KMS-11 (cell line): ENCODE data around the gene PPP1R13B.

Source experiments
- H2AFZ ChIP-seq: fragments of 200-600 bp; sonication (generic); 2 replicates; pipeline ENCODE4 v1.6.1; 2016; ENCODE audit warnings: antibody characterized with exemption, mixed run types, low read depth
- H3K27ac ChIP-seq: fragments of 200-600 bp; sonication (generic); 2 replicates; pipeline ENCODE4 v1.6.1; 2016; ENCODE audit warnings: mild to moderate bottlenecking, mixed run types
- H3K27me3 ChIP-seq: fragments of 200-600 bp; sonication (generic); 2 replicates; pipeline ENCODE4 v1.6.1; 2017; ENCODE audit warnings: mild to moderate bottlenecking, low read depth, mixed run types, moderate library complexity; ENCODE audit not compliant: insufficient read depth
- H3K36me3 ChIP-seq: fragments of 200-600 bp; sonication (generic); 2 replicates; pipeline ENCODE4 v1.6.1; 2017; ENCODE audit warnings: mild to moderate bottlenecking, mixed run types; ENCODE audit not compliant: insufficient read depth
- H3K4me1 ChIP-seq: fragments of 200-600 bp; sonication (generic); 2 replicates; pipeline ENCODE4 v1.6.1; 2016; ENCODE audit warnings: mild to moderate bottlenecking, low read depth, mixed run types; ENCODE audit not compliant: poor library complexity, severe bottlenecking
- H3K4me2 ChIP-seq: fragments of 200-600 bp; sonication (generic); 2 replicates; pipeline ENCODE4 v1.7.0; 2016; ENCODE audit warnings: mild to moderate bottlenecking, mixed run types
- H3K4me3 ChIP-seq: fragments of 200-600 bp; sonication (generic); IDR thresholded peaks from 2 replicates; pipeline ENCODE4 v1.6.1; 2017; ENCODE audit warnings: low read depth, low read length, mixed read lengths; ENCODE audit not compliant: insufficient read depth
- H3K79me2 ChIP-seq: fragments of 200-600 bp; sonication (generic); 2 replicates; pipeline ENCODE4 v1.6.1; 2016; ENCODE audit warnings: low read depth, mixed run types; ENCODE audit not compliant: insufficient read depth
- H3K9ac ChIP-seq: fragments of 200-600 bp; sonication (generic); 2 replicates; pipeline ENCODE4 v1.6.1; 2016; ENCODE audit warnings: mild to moderate bottlenecking, mixed run types
- H4K20me1 ChIP-seq: fragments of 200-600 bp; sonication (generic); 2 replicates; pipeline ENCODE4 v1.6.1; 2016; ENCODE audit warnings: mild to moderate bottlenecking, mixed run types; ENCODE audit not compliant: insufficient read depth
- TF ChIP-seq, protein P1 (sequence below): fragments of 200-600 bp; sonication (generic); conservative IDR thresholded peaks from 2 replicates; pipeline ENCODE4 v1.6.1; 2017; ENCODE audit warnings: low read depth, mild to moderate bottlenecking, antibody characterized with exemption, low read length, moderate library complexity, mixed read lengths

Gene PPP1R13B

DNA sequence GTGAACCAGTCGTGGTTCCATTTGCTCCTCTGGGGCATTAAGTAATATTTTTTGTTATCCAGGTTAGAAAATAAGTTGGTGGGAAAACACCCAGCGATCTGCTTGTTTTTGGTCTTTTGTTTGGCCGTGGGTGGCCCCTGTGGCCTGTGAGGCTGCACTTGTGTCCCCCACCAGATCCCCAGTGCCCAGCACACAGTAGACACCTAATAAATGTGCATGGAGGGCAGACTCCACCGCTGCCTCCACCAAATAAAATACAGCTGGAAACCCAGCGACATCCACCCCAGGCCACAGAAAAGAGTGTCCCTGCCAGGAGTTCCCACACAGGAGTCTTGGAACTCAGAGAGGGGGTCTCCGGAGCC is 8.3 kb upstream of the PPP1R13B start:
- Histone ChIP-seq H4K20me1 (no peaks in the 10 kb centered on the region), H3K4me2 (no peak overlapping the region), H3K36me3 (no peaks in the 10 kb centered on the region), H3K4me3 (no peak overlapping the region), H3K9ac (no peak overlapping the region), H3K79me2 (no peaks in the 10 kb centered on the region), H3K27me3 (no peaks in the 10 kb centered on the region), H3K27ac (no peak overlapping the region), H3K4me1 (no peaks in the 10 kb centered on the region), H2AFZ (no peak overlapping the region)
- TF ChIP-seq, protein P1, sequence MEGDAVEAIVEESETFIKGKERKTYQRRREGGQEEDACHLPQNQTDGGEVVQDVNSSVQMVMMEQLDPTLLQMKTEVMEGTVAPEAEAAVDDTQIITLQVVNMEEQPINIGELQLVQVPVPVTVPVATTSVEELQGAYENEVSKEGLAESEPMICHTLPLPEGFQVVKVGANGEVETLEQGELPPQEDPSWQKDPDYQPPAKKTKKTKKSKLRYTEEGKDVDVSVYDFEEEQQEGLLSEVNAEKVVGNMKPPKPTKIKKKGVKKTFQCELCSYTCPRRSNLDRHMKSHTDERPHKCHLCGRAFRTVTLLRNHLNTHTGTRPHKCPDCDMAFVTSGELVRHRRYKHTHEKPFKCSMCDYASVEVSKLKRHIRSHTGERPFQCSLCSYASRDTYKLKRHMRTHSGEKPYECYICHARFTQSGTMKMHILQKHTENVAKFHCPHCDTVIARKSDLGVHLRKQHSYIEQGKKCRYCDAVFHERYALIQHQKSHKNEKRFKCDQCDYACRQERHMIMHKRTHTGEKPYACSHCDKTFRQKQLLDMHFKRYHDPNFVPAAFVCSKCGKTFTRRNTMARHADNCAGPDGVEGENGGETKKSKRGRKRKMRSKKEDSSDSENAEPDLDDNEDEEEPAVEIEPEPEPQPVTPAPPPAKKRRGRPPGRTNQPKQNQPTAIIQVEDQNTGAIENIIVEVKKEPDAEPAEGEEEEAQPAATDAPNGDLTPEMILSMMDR: no peak

DNA sequence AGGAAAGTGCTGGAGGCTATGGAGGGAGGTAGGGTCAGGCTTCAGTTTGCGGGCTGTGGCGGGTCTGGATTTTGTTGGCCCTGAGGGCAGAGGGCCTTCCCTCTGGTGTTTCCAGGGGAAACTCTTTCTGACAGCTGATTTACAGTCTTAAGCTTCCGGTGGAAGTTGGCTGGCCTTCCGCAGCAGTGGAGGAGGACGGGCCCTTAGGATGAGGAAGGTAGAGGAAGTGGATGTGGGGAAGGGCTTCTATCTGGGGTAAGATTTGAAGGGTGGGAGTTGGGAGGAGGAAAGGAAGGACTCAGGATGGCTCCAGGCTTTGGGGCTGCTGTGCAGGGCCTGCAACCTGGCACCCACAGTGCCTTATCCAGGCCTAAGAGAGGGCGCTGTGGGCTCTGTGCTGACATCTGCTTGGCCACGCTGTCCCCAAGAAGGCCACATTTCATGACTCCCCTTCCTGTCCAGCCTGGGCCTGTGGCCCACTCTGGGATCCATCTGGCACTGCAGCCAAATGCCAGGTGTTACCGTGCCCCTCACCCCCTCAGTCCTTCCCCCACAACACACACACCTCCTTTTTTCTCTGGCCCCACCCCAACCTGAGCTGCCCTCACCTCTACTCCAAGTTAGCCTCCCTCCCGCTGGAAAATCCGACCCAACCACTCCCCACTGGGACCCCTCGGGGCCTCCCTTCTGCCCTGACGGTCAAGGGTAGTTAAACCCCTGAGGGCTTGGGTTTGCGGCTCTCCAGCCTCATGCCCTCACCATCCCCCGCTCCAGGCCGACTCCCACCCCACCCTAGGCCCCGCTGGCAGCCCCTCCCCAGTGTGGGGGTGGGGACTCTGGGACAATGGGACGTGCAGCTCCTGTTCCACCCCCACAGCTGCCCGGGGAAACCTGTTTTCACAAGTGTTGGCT is 7.7 kb upstream of the PPP1R13B start:
- Histone ChIP-seq H3K27me3 (no peaks in the 10 kb centered on the region), H4K20me1 (no peaks in the 10 kb centered on the region), H2AFZ (no peak overlapping the region), H3K4me2 (no peak overlapping the region), H3K27ac (no peak overlapping the region), H3K36me3 (no peaks in the 10 kb centered on the region), H3K9ac (no peak overlapping the region), H3K4me3 (no peak overlapping the region), H3K4me1 (no peaks in the 10 kb centered on the region), H3K79me2 (no peaks in the 10 kb centered on the region)
- TF ChIP-seq, protein P1: no peak

DNA sequence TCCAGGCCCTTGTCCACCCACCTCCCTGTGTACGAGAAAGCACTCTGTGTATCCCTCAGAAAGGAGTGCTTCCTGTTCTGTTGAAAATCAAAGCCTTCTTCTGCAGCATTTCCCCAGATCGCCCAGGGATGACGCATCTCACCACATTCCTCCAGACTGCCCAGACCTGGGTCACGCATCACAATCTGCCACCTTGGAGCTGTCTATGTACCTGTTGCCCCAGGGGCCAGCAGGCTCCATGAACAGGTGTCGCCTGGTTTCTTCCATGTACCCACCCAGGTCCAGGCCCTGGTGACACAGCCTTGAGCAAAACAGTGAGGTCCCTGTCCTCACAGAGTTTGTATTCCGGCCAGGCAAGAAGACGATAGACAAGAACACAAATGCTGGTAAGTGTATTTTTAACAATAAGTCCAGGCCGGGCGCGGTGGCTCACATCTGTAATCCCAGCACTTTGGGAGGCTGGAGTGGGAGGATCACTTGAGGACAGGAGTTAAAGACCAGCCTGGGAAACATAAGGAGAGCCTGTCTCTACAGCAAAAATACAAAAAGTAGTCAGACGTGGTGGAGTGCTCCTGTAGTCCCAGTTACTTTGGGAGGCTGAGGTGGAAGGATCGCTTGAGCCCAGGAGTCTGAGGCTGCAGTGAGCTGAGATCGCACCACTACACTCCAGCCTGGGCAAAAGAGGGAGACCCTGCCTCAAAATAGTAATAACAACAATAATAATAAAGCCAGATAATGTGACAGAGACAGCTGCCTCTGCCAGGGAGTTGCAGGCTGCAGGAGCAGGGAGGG is 6.8 kb upstream of the PPP1R13B start:
- Histone ChIP-seq H3K27ac (no peak overlapping the region), H3K4me3 (no peak overlapping the region), H2AFZ (no peak overlapping the region), H3K9ac (no peak overlapping the region), H3K36me3 (no peaks in the 10 kb centered on the region), H3K27me3 (no peaks in the 10 kb centered on the region), H3K4me2 (no peak overlapping the region), H3K79me2 (no peaks in the 10 kb centered on the region), H4K20me1 (no peaks in the 10 kb centered on the region), H3K4me1 (no peaks in the 10 kb centered on the region)
- TF ChIP-seq, protein P1: no peak

DNA sequence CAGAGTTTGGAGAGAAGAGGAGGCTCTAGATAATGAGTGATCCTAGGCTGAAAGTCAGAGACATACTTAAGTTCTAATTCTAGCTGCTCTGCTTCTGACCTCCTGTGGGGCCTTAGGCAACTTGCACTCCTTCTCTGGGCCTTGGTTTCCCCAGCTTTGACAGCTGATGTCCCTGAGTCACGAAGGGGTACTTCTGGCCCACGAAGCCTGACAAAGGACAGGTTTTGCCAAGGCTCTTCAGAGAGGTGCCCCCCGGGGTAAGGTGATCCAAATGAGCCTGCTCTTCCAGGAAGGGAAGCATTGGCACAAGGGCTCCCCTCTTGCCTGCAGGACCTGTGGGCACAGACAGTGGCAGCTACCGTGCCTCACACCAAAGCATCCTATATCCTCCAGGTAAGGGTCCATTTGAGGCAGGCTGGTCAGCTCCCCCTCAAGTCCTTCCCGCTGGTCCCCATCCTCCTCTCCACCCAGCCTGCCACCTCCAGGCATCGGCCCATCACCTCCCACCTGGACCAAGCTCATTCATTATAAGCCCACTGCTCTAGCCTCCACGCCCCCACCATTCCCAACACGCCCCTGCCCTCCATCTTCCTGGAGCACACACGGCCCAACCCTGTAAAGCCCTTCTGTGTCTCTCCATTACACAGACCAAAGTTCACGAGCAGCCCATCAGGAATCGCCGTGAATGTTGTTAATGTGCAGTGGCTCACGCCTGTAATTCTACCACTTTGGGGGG is 1.9 kb upstream of the PPP1R13B start:
- Histone ChIP-seq H3K4me3 (no peak overlapping the region), H3K9ac (no peak overlapping the region), H2AFZ (no peak overlapping the region), H3K79me2 (no peaks in the 10 kb centered on the region), H3K4me2 (no peak overlapping the region), H3K27me3 (no peaks in the 10 kb centered on the region; the same call in 1 of the 2 replicates), H4K20me1 (no peaks in the 10 kb centered on the region), H3K4me1 (no peaks in the 10 kb centered on the region), H3K36me3 (no peaks in the 10 kb centered on the region), H3K27ac (no peak overlapping the region)
- TF ChIP-seq, protein P1: no peak
